HEK293 (cell line): Measurements from ENCODE around the gene CAMKMT.

Source experiments
- CTCF ChIA-PET: fragments of 350-600 bp; formaldehyde crosslinking; extraction: SDS; loops from one replicate; lab custom pipeline; 2021; ENCODE audit warnings: antibody characterized with exemption; lab: Yijun Ruan, JAX
- POLR2A ChIA-PET: fragments of 300-600 bp; formaldehyde crosslinking; extraction: SDS; loops from one replicate; lab custom pipeline; 2020; ENCODE audit warnings: antibody characterized with exemption, inconsistent platforms; lab: Yijun Ruan, JAX
- H3K27ac ChIP-seq: fragments of 200-500 bp; sonication (Bioruptor generic); 2 replicates; pipeline ENCODE4 v1.5.1; 2014; ENCODE audit warnings: low read depth, low read length, control low read depth, inconsistent platforms; ENCODE audit errors: extremely low read depth
- H3K36me3 ChIP-seq, 2 experiments: fragments of 200-500 bp in 1 of 2; sonication (Bioruptor generic) in 1 of 2; 1 replicate in 1 of 2; 2 replicates in 1 of 2; pipeline ENCODE4 v1.5.1; 2014 to 2017; ENCODE audit warnings: inconsistent platforms in 2 of 2, low read length in 2 of 2; ENCODE audit not compliant: control insufficient read depth in 2 of 2, insufficient read depth in 1 of 2
- H3K4me1 ChIP-seq: fragments of 200-500 bp; sonication (Bioruptor generic); 2 replicates; pipeline ENCODE4 v1.5.1; 2014; ENCODE audit warnings: mild to moderate bottlenecking, low read length, inconsistent platforms; ENCODE audit not compliant: control insufficient read depth, insufficient read depth
- H3K4me3 ChIP-seq: 2 replicates; pipeline ENCODE4 v1.5.1; 2011; ENCODE audit warnings: low read depth, mild to moderate bottlenecking, control low read depth, low read length, moderate library complexity
- H3K9me3 ChIP-seq: fragments of 200-500 bp; sonication (Bioruptor generic); 2 replicates; pipeline ENCODE4 v1.5.1; 2014; ENCODE audit warnings: low read depth, low read length, inconsistent platforms; ENCODE audit not compliant: control insufficient read depth, insufficient read depth
- BCL11A ChIP-seq: fragments of 450-650 bp; formaldehyde crosslinking; IDR thresholded peaks from 2 replicates; pipeline ENCODE4 v1.5.1; 2016; ENCODE audit warnings: low read depth, missing biosample characterization, missing genetic modification characterization
- FEZF1 ChIP-seq: fragments of 450-650 bp; formaldehyde crosslinking; IDR thresholded peaks from 2 replicates; pipeline ENCODE4 v1.5.1; 2016; ENCODE audit warnings: missing biosample characterization, missing genetic modification characterization
- HOXD13 ChIP-seq: sonication (generic); formaldehyde crosslinking; IDR thresholded peaks from 2 replicates; pipeline ENCODE4 v1.8.0; 2022; ENCODE audit warnings: missing genetic modification reagents, borderline replicate concordance
- KLF10 ChIP-seq: fragments of 450-650 bp; IDR thresholded peaks from 2 replicates; pipeline ENCODE4 v1.5.1; 2018; ENCODE audit warnings: missing biosample characterization, mild to moderate bottlenecking, missing genetic modification characterization
- KLF16 ChIP-seq: fragments of 450-650 bp; formaldehyde crosslinking; IDR thresholded peaks from 2 replicates; pipeline ENCODE4 v1.5.1; 2017; ENCODE audit warnings: missing biosample characterization, missing genetic modification characterization
- KLF8 ChIP-seq: fragments of 450-650 bp; formaldehyde crosslinking; IDR thresholded peaks from 2 replicates; pipeline ENCODE4 v1.5.1; 2016; ENCODE audit warnings: missing biosample characterization, missing genetic modification characterization
- OSR2 ChIP-seq: fragments of 450-650 bp; formaldehyde crosslinking; IDR thresholded peaks from 2 replicates; pipeline ENCODE4 v1.5.1; 2016; ENCODE audit warnings: missing biosample characterization, missing genetic modification characterization
- PRDM6 ChIP-seq: fragments of 450-650 bp; formaldehyde crosslinking; IDR thresholded peaks from 2 replicates; pipeline ENCODE4 v1.5.1; 2017; ENCODE audit warnings: missing biosample characterization, missing genetic modification characterization
- SCRT1 ChIP-seq: fragments of 450-650 bp; formaldehyde crosslinking; IDR thresholded peaks from 2 replicates; pipeline ENCODE4 v1.5.1; 2016; ENCODE audit warnings: missing biosample characterization, missing genetic modification characterization, borderline replicate concordance
- TRIM28 ChIP-seq: IDR thresholded peaks from 2 replicates; pipeline ENCODE4 v1.6.1; 2011; ENCODE audit warnings: low read length, control low read depth, borderline replicate concordance
- YY2 ChIP-seq: fragments of 450-650 bp; formaldehyde crosslinking; IDR thresholded peaks from 2 replicates; pipeline ENCODE4 v1.5.1; 2016; ENCODE audit warnings: missing biosample characterization, missing genetic modification characterization
- ZFHX2 ChIP-seq: fragments of 450-650 bp; formaldehyde crosslinking; conservative IDR thresholded peaks from 2 replicates; pipeline ENCODE4 v1.5.1; 2016; ENCODE audit warnings: missing biosample characterization, missing genetic modification characterization
- ZFP41 ChIP-seq: fragments of 450-650 bp; formaldehyde crosslinking; IDR thresholded peaks from 2 replicates; pipeline ENCODE4 v1.5.1; 2016; ENCODE audit warnings: missing biosample characterization, missing genetic modification characterization, borderline replicate concordance
- ZIC2 ChIP-seq: fragments of 450-650 bp; formaldehyde crosslinking; IDR thresholded peaks from 2 replicates; pipeline ENCODE4 v1.5.1; 2016; ENCODE audit warnings: missing biosample characterization, missing genetic modification characterization
- ZNF132 ChIP-seq: fragments of 450-650 bp; formaldehyde crosslinking; IDR thresholded peaks from 2 replicates; pipeline ENCODE4 v1.5.1; 2017; ENCODE audit warnings: missing biosample characterization, missing genetic modification characterization, borderline replicate concordance
- ZNF140 ChIP-seq: fragments of 450-650 bp; formaldehyde crosslinking; IDR thresholded peaks from 2 replicates; pipeline ENCODE4 v1.5.1; 2016; ENCODE audit warnings: missing biosample characterization, missing genetic modification characterization
- ZNF157 ChIP-seq: fragments of 450-650 bp; formaldehyde crosslinking; IDR thresholded peaks from 2 replicates; pipeline ENCODE4 v1.5.1; 2016; ENCODE audit warnings: missing biosample characterization, missing genetic modification characterization
- ZNF221 ChIP-seq: fragments of 450-650 bp; formaldehyde crosslinking; IDR thresholded peaks from 2 replicates; pipeline ENCODE4 v1.5.1; 2017; ENCODE audit warnings: missing biosample characterization, missing genetic modification characterization, borderline replicate concordance
- ZNF239 ChIP-seq: fragments of 450-650 bp; formaldehyde crosslinking; IDR thresholded peaks from 2 replicates; pipeline ENCODE4 v1.5.1; 2016; ENCODE audit warnings: missing biosample characterization, missing genetic modification characterization
- ZNF26 ChIP-seq: fragments of 450-650 bp; formaldehyde crosslinking; IDR thresholded peaks from 2 replicates; pipeline ENCODE4 v1.5.1; 2016; ENCODE audit warnings: missing biosample characterization, missing genetic modification characterization
- ZNF366 ChIP-seq: fragments of 450-650 bp; formaldehyde crosslinking; conservative IDR thresholded peaks from 2 replicates; pipeline ENCODE4 v1.5.1; 2016; ENCODE audit warnings: missing biosample characterization, missing genetic modification characterization
- ZNF391 ChIP-seq: fragments of 450-650 bp; formaldehyde crosslinking; IDR thresholded peaks from 2 replicates; pipeline ENCODE4 v1.5.1; 2016; ENCODE audit warnings: low read depth, missing biosample characterization, missing genetic modification characterization, borderline replicate concordance
- ZNF416 ChIP-seq: fragments of 450-650 bp; formaldehyde crosslinking; IDR thresholded peaks from 2 replicates; pipeline ENCODE4 v1.5.1; 2016; ENCODE audit warnings: missing biosample characterization, missing genetic modification characterization
- ZNF449 ChIP-seq: fragments of 450-650 bp; formaldehyde crosslinking; IDR thresholded peaks from 2 replicates; pipeline ENCODE4 v1.5.1; 2017; ENCODE audit warnings: missing biosample characterization, mild to moderate bottlenecking, missing genetic modification characterization, moderate library complexity
- ZNF473 ChIP-seq: fragments of 450-650 bp; formaldehyde crosslinking; IDR thresholded peaks from 2 replicates; pipeline ENCODE4 v1.5.1; 2017; ENCODE audit warnings: missing biosample characterization, missing genetic modification characterization
- ZNF514 ChIP-seq: fragments of 450-650 bp; formaldehyde crosslinking; IDR thresholded peaks from 2 replicates; pipeline ENCODE4 v1.5.1; 2016; ENCODE audit warnings: missing biosample characterization, missing genetic modification characterization
- ZNF560 ChIP-seq: fragments of 450-650 bp; formaldehyde crosslinking; IDR thresholded peaks from 2 replicates; pipeline ENCODE4 v1.5.1; 2017; ENCODE audit warnings: missing biosample characterization, missing genetic modification characterization, borderline replicate concordance
- ZNF707 ChIP-seq: fragments of 450-650 bp; formaldehyde crosslinking; IDR thresholded peaks from 2 replicates; pipeline ENCODE4 v1.5.1; 2016; ENCODE audit warnings: missing biosample characterization, missing genetic modification characterization
- ZNF777 ChIP-seq: fragments of 450-650 bp; formaldehyde crosslinking; IDR thresholded peaks from 2 replicates; pipeline ENCODE4 v1.5.1; 2017; ENCODE audit warnings: missing biosample characterization, missing genetic modification characterization, borderline replicate concordance
- ZNF843 ChIP-seq: fragments of 450-650 bp; formaldehyde crosslinking; IDR thresholded peaks from 2 replicates; pipeline ENCODE4 v1.5.1; 2016; ENCODE audit warnings: missing biosample characterization, missing genetic modification characterization
- ZSCAN30 ChIP-seq: fragments of 450-650 bp; IDR thresholded peaks from 2 replicates; pipeline ENCODE4 v1.5.1; 2018; ENCODE audit warnings: missing biosample characterization, mild to moderate bottlenecking, missing genetic modification characterization, moderate library complexity
- ZXDB ChIP-seq: fragments of 450-650 bp; formaldehyde crosslinking; IDR thresholded peaks from 2 replicates; pipeline ENCODE4 v1.5.1; 2016; ENCODE audit warnings: missing biosample characterization, missing genetic modification characterization
- TF ChIP-seq, protein P1 (sequence below): fragments of 450-650 bp; formaldehyde crosslinking; IDR thresholded peaks from 2 replicates; pipeline ENCODE4 v1.5.1; 2016; ENCODE audit warnings: missing biosample characterization, missing genetic modification characterization

Gene CAMKMT

GRCh38 chr2:44663471-44664073 is 301.8 kb downstream of the CAMKMT start:
- H3K4me3 ChIP-seq, result no peak overlapping the region
- ChIA-PET CTCF (interaction anchor here (0.5 kb wide), 1 partner anchor 18 kb away, joined by 3 read pairs; no protein-coding TSS in a partner anchor), POLR2A (interaction anchor here (0.6 kb wide), 1 partner anchor 495 kb away, joined by 3 read pairs; no protein-coding TSS in a partner anchor)
- no peaks in the 10 kb centered on the region for H3K36me3 ChIP-seq
- no peaks in the 10 kb centered on the region for H3K9me3 ChIP-seq
- H3K27ac ChIP-seq, result no peak overlapping the region; the same call in 1 of the 2 replicates
- H3K4me1 ChIP-seq, result peaks cover 12% of the 10 kb centered on the region
- no peak for TF ChIP-seq YY2 (tag by site-specific recombination)
- TF ChIP-seq ZNF707 (tag by site-specific recombination), result no peak
- peak; percentile 22; the same call in 1 of the 2 replicates for TF ChIP-seq PRDM6 (tag by site-specific recombination)
- no peak for TF ChIP-seq ZNF366 (tag by site-specific recombination)
- TF ChIP-seq ZNF777 (tag by site-specific recombination), result no peak
- TF ChIP-seq, protein P1, sequence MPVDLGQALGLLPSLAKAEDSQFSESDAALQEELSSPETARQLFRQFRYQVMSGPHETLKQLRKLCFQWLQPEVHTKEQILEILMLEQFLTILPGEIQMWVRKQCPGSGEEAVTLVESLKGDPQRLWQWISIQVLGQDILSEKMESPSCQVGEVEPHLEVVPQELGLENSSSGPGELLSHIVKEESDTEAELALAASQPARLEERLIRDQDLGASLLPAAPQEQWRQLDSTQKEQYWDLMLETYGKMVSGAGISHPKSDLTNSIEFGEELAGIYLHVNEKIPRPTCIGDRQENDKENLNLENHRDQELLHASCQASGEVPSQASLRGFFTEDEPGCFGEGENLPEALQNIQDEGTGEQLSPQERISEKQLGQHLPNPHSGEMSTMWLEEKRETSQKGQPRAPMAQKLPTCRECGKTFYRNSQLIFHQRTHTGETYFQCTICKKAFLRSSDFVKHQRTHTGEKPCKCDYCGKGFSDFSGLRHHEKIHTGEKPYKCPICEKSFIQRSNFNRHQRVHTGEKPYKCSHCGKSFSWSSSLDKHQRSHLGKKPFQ (tag by site-specific recombination), result peak; percentile 21; the same call in 1 of the 2 replicates
- TF ChIP-seq ZNF221, result no peak
- TF ChIP-seq ZNF416 (tag by site-specific recombination), result no peak
- TF ChIP-seq ZNF132, result no peak
- TF ChIP-seq ZNF26, result no peak
- no peak for TF ChIP-seq ZNF473 (tag by site-specific recombination)
- TF ChIP-seq ZNF449 (tag by site-specific recombination), result no peak
- TF ChIP-seq KLF16 (tag by site-specific recombination), result no peak
- peak; percentile 64 for TF ChIP-seq ZXDB (tag by site-specific recombination)
- peak; percentile 77 for TF ChIP-seq HOXD13 (CRISPR knock-in tag)
- TF ChIP-seq OSR2, result peak; percentile 14; the same call in 1 of the 2 replicates
- TF ChIP-seq ZNF514 (tag by site-specific recombination), result no peak
- TF ChIP-seq ZFP41 (tag by site-specific recombination), result no peak
- peak; percentile 61 for TF ChIP-seq FEZF1 (tag by site-specific recombination)
- no peak for TF ChIP-seq ZNF560 (tag by site-specific recombination)
- no peak for TF ChIP-seq BCL11A (tag by site-specific recombination)
- no peak for TF ChIP-seq KLF10
- no peak for TF ChIP-seq ZSCAN30 (tag by site-specific recombination)
- TF ChIP-seq ZNF157 (tag by site-specific recombination), result no peak
- TF ChIP-seq ZNF239, result no peak
- TF ChIP-seq SCRT1, result no peak
- no peak for TF ChIP-seq ZFHX2
- no peak for TF ChIP-seq ZNF391 (tag by site-specific recombination)
- no peak for TF ChIP-seq KLF8 (tag by site-specific recombination)
- TF ChIP-seq ZNF140 (tag by site-specific recombination), result no peak
- TF ChIP-seq TRIM28, result no peak
- no peak for TF ChIP-seq ZIC2 (tag by site-specific recombination)
- peak; percentile 75 for TF ChIP-seq ZNF843
